HG03108 (cell line): ENCODE measurements around the gene TTLL3.
A peak's percentile ranks its signal among the peaks of the same experiment; 100 is the strongest.
"Not testable (repeated sequence)": the region's sequence is repeated elsewhere in the genome, so short reads cannot be mapped to it uniquely, and the experiment has no call there.

Experiments
- ATAC-seq: cut with Tn5 transposase; IDR thresholded peaks from one replicate; pipeline ENCODE4 v1.9.1; 2021; ENCODE audit warnings: moderate library complexity; ENCODE audit not compliant: unreplicated experiment

The TTLL3 gene, protein sequence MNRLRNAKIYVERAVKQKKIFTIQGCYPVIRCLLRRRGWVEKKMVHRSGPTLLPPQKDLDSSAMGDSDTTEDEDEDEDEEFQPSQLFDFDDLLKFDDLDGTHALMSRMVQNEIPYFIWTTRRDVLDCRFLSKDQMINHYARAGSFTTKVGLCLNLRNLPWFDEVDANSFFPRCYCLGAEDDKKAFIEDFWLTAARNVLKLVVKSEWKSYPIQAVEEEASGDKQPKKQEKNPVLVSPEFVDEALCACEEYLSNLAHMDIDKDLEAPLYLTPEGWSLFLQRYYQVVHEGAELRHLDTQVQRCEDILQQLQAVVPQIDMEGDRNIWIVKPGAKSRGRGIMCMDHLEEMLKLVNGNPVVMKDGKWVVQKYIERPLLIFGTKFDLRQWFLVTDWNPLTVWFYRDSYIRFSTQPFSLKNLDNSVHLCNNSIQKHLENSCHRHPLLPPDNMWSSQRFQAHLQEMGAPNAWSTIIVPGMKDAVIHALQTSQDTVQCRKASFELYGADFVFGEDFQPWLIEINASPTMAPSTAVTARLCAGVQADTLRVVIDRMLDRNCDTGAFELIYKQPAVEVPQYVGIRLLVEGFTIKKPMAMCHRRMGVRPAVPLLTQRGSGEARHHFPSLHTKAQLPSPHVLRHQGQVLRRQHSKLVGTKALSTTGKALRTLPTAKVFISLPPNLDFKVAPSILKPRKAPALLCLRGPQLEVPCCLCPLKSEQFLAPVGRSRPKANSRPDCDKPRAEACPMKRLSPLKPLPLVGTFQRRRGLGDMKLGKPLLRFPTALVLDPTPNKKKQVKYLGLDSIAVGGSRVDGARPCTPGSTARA

DNA sequence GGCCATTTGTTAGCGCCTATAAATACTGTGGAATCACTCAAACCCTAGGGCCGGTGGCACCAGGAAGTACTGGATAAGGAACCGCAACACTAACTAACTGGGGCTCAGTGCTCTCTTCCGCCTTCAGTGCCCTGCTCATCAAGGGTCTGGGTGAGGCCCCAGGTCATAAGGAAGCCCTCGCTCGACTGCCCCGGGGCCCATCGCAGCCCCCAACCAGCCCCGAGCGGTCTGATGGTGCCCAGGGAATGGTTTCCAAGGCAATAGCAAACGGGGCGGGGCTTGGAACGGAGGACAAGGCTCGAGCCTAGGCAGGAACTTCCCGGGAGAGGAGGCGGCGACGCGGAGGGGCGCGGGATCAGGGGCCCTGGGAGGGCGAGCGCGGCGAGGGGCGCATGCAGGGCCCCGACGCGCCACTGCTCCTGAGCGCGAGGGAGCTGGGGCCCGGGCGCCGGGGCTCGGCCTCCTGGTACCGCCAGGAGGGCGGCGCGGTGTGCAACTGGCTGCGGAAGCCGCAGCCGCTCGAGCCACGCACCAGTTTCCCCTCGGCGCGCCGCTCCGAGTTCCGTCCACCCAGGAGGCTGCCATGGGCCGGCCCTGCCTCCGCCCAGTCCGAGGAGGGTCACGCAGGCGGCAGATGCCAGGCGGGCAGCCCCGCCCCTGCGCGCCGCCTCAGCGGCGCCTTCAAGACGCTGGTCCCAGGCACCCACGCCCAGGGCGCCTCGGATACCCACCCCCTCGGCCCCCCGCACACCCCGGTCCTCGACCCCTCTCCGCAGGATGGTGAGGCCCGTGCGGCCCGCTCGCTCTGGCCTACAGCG is at the start of gene TTLL3:
Gene TTLL3, plus strand, starts transcription at position 648 of the 818 bp plus-strand sequence. CDS start 400 bp downstream, outside the sequence.
- ATAC-seq, result peak; percentile 45

DNA sequence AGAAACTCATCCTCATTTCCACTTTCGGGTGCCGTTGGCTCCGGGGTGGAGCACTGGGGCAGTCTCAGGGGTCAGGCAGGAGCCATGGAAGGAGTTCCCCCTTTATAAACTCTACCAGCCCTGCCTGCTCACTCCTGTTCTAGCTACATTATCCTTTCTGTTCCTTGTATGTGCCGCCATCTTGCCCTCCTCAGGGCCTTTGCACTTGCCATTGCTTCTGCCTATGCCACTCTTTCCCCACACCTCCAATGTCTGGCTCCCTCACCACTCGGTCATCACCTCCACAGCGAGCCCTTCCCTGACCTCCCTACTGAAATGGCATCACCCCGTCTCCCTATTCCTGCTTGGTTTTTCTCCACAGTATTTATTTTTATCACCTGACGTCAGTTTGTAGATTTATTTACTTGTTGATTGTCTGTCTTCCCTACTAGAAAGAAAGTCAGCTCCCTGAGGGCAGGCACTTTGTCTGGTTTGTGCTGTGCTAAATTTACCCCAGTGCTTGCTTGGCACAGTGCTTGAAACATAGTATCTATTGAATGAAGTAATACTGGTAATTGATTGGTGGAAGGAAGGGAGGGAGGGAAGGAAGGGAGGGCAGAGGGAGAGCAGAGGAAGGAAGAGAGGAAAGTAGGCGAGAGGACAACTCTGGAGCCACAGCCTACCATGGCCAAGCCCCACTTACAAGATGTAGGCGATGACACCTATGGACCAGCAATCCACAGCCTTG is 49.1 kb upstream of the TTLL3 start:
- no peak for ATAC-seq

DNA sequence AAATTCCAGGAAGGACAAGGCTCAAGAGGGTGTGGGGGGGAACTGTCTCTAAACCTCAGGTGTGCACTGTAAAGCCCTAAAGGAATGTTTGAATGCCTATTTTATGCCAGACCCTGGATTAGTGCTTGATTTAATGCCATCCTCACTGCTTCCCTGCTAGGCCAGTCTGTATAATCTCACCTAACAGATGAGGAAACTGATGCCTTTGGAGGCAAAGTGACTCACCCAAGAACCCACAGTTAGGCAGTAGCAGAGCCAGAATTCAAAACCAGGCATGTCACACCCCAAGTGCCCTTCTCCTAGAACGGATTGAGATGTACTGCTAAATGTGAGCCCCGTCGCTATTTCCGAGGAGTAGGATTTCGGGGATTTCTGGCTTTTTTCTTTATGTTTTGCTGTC is 48.1 kb upstream of the TTLL3 start:
- ATAC-seq, result no peak

DNA sequence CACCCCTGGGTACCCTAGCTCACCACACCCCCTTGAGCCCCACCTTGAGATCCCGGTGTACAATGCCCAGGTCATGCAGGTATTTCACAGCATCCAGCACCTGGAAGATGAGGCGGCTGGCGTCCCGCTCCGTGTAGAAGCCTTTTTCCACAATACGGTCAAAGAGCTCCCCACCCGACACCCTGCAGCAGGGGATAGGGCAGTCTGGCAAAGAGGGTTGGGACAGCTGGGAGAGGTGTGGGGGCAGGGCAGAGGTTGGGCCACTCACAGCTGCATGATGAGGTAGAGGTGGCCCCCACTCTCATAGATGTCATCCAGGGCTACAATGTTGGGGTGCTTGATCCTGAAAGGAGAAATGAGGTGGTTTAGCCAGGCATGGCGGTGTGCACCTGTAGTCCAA is 47.2 kb upstream of the TTLL3 start:
- ATAC-seq, result no peak

DNA sequence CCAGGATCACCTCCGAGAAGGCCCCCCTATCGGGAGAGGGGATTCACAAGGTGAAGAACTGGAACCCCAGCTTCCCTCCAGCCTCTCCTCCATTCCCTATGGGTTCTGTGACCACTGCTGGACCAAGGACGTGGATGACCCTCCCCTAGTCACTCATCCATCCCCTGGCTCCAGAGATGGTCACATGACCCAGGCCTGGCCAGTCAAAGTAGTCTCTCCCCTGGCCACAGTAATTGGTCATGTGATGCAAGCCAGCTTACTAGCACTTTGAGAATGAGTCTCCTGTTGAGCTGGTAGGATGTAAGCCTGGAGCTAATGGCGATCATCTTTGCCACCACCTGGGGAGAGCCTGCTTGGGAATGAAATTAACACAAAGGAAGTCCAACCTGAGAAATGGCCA is 44.2 kb upstream of the TTLL3 start:
- no peak for ATAC-seq

DNA sequence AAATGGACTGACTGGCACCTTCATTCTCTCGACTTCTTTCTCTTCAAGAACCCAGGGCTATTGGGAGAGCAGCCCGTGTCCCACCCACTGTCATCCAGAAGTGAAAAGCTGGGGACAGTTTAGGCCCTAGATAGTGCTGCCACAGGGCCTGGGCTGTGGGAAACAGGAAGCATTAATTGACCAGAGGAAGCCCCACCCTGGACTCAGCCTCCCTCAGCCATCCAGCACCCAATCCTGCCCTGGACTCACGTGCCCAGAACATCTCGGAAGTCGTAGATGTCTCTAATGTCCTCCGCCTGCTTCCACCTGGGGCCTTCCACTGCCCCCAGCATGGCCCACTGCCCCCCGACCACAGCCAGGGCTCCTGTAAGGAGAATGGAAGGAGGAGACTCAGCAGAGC is 42.6 kb upstream of the TTLL3 start:
- ATAC-seq, result no peak

DNA sequence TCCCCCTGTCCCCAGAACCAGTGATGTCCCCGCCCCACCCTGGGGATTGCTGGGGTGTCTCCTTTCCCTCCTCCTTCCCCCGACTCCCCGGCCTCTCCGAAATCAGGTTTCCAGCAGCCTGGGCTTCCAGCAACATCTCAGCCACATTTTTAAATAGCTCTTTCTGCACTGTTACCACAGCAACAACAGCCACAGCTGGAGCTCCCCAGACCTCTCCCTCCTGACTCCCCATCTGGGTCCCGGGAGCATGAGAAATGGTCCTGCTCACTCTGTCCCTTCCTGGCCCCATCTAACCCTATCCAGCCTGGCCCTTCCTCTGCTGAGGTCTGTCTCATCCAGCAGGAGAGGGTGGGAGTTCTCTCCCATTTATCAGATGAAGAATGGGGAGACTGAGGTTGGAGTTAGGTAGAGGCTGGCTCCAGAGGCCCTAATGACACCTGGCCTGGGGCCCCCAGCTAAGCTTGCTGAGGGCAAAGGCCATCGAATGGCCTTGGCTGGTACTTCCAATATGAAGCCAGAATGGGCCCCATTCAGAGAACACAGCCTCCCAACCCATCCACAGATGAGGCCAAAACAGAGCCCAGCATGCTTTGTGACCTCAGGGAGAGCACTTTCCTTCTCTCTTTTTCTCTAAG is 41.8 kb upstream of the TTLL3 start:
- no peak for ATAC-seq

DNA sequence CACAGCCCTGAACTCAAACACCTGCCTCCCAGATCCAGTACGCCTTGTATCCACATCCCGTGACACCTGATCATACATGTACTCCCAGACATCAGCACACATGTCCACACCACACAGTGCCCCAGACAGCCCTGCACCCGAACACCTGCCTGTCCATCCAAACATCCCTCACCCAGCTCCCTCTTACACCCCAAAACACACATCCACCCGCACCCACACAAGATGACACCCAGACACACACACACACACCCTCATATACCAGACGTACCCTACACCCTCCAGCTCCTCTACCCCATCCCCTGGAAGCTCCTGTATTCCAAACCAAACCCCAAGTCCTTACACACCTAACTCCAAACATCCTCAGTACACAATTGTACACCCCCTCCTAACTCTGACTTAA is 41.0 kb upstream of the TTLL3 start:
- ATAC-seq, result no peak

DNA sequence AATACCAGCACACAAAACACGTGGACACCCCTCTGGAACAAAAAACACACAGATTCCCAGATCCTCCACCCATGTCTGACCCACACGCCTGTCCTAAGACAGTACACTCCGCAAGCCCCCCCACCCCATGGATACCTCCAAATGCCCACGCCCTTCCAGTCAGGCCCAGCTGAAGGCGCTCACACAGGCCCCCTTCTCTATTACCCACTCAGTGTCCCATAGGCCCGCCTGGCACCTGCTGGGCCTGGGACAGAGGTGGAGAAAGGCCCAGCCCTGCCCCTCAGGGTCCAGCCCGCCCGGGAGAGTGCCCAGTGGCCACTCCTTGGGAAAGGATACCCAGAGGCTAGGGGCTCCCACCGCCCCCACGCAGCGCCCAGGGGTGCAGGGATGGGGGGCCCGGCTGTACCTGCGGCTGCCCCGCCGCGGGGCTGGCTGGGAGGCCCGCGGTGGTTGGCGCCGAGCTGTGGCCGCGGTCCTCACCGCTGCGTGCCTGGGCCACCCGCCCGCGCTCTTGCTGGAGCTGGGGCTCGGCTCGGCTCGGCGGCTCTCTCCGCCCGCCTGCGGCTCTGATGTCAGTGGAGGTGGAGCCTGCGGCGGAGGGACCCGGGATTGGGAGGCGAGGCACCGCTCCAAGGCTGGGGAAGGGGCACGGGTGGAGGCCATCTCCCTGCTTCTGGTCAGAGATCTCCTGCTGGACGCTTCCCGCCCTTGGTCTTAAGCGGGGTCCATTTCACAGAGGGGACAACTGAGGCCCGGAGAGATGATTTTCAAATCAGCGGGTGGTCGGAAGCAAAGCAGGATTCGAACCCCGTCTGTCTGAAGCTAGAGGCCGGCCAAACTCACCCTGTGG is 40.4 kb upstream of the TTLL3 start, which contains the start of gene CAMK1:
Gene CAMK1, minus strand, starts transcription at position 522 of the 850 bp plus-strand sequence. CDS start 2,198 bp downstream, outside the sequence.
- no peak for ATAC-seq

DNA sequence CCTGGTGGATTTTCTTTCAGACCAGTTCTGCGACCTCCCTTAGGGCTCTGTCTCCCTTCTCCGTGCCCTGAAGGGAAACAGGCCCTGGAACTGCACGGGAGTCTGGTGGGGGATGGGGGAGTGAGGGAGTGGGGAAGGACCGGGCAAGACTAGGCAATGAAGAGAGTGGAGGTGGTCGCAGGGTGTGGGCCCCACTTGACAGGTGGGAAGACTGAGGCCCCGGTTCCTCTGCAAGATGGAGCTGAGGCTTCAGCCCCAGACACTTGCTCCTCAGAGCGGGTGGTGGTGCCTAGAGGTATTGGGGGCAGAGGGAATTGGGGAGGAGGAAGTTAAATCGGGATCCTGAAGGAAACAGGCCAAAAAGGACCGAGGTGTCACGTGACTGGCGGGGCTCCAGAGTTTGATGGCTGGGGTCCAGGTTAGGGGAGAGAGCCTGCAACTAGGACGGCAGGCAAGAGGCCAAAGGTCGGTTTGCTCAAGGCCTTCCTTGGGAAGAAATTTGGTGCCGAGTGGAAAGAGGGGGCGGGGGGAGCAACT is 39.7 kb upstream of the TTLL3 start:
- ATAC-seq, result no peak

DNA sequence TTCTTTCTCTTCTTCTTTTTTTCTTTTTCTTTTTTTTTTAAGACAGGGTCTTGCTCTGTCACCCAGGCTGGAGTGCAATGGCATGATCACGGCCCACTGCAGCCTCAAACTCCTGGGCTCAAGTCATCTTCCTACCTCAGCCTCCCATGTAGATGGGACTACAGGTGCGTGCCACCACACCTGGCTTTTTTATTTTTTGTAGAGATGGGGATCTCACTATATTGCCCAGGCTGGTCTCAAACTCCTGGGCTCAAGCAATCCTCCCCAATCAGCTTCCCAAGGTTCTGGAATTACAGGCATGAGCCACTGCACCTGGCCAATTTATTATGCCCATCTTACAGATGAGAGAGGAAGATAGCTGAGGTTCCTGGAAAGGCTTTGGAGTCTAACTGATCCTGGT is 39.1 kb upstream of the TTLL3 start:
- not testable (repeated sequence) for ATAC-seq

DNA sequence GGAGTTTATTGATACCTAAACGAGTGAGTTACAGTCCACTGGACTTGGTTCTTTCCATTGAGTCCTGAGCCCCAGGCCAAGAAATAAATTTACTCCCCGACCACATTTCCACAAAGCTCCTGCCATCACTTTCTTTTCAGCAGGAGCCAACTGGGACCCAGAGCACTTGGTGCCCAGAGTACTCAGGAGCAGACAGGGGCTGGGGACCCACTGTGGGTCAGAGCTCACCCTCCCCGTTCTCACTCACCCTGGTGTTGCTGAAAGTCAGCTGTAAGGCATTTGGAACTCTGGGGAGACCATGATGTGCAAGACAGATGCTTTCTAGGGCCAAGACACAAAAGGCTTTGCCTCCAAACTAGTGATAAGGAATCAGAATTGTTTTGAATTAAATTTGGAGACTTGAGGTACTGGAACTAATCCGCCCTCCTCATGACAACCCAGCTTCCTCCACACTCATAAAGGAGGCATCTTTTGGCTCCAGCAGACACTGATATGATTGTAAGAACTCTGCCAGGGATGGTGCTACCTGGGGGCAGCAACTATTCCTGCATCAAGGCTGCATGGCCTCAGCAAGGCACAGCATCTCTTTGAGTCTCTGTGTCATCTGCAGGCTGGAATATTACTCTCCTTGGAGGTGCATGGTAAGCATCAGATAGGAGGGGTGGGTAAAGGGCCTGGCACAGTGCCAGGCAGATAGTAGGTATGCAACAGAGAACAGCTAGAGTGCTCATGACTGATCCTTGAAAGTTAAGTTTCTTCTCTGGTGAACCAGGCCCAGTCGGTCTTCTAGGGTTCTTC is 33.0 kb upstream of the TTLL3 start:
- ATAC-seq, result no peak

DNA sequence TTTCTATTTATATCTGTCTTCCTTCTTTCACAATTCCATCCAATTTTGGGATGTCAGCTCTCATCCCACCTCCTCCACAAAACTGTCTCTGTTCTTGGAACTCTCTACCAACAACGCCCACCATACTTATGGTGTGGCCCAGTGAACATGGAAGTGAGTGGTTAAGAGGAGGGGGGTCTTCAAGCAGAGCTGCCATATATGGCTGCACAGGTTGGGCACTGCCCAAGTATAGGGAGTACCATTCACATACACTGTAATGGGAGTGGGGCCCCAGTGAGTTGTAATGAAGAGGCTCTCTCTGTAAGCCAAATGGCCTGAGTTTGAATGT is 32.4 kb upstream of the TTLL3 start:
- no peak for ATAC-seq

DNA sequence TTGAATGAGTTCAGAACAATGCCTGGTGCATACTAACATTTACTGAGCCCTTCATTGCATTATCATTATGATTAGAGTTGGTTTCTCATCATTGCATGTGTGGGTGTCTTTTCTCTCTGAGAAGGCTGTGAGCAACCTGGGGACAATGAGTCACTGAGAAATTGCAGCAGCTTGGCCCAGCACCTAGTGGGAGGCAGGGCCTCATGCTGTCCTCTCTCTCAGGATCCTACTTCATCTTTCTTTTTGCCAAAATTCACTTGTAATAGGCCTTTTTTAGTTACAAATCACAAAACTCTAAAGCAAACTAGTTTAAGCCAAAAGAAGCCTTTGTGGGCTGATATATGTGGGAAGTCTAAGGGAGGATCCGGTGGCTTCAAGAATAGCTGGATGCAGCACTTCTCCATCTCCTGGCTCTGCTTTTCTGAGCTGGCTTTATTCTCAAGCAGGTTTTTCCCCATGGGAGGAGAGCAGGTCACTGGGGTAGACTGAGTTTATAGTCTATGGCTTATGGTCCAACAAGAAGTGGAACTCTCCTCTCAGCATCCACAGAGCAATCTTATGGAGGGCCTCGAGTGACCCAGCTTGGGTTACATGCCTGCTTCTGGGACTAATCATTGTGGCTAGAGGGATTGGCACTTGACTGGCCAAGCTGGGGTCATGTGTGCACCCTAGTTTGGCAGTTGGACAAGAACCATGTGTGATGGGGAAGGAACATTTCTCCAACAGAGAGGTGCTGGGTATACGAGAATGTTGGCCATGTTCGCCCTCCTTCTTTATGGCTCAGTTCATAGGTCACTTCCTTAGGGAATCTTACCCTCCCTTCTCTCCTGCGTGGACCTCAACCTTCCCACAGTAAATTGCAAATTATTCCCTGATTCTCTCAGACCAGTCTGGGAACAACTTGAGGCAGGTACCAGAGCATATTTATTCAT is 31.7 kb upstream of the TTLL3 start:
- ATAC-seq, result no peak

DNA sequence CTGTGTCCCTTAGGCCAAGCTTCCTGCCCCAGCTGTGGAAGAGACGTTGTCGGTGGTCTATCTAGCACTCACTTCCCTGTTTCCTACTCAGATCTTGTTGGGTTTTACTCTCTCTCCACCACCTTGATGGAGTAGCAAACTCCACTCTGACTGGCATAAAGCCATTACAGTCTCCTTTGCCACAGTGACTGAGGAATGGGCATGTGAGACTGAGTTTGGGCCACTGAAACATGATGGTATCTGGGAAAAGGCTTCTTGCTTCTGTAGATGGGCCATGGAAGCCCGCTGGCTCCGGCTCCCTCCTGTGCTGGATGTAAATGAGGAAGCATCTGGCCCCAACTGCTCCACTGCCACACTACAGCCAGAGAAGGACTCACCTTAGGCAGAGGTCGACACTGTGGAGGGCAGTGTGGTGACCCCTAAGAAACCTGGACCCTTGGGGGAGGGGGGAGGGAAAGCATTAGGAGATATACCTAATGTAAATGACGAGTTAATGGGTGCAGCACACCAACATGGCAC is 30.9 kb upstream of the TTLL3 start:
- no peak for ATAC-seq

DNA sequence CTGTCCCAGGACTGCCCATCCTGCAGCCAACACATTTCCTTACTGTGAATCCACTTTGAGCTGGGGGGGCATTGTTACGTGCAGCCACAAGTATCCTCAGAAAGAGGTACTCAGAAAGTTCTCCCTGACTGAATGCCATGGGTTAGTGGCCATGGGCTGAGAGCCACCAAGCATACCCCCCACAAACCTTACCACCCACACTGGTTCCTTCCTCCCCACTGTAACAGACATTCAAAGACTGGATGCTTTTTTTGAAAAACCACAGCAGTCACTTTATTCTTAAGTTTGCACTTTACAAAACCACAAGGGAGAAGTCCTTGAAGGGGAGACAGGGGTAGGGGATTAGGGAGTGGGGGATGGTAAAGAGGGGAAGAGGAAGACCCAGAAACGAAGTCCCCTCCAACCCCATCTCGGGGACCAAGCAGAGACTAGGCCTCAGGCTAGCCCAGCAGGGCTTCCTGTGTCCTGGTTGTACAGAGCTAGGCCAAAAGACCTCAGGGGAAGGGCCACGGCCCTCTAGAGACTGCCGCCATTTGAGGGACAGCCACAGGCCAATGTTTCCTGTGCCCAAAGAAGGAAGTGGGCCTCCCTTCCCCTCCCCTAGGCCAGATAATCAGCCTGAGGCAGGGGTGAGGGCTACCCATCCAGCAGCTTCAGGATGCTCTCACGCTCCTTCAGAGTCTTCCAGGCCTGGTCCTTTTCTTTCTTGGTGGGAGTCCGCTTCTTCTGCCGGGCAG is 30.2 kb upstream of the TTLL3 start:
- peak; percentile 61 for ATAC-seq
